Tibial nerve (tissue), 4 donors: ENCODE data around the gene SUSD4. TPM values are rescaled to one million over a fixed set of nuclear protein-coding genes. Genes with fewer than 3 reads are reported as not detected.

Experiments used
- DNase-seq, 2 donors: peaks; one replicate each; pipeline ENCODE4 v3.0.0-alpha.2; 2019; ENCODE audit warnings: low spot score in 2 of 2
- H3K27ac ChIP-seq, 4 donors: fragments of 200-600 bp; sonication (generic) in 3 of 4; one replicate each; pipeline ENCODE4 v1.5.1; 2017 to 2019; ENCODE audit warnings: mild to moderate bottlenecking in 1 of 4
- H3K27me3 ChIP-seq, 2 donors: fragments of 200-600 bp; sonication (generic) in 1 of 2; one replicate each; pipeline versions ENCODE4 v1.5.1 to v1.6.0; 2017 to 2019
- H3K36me3 ChIP-seq, 3 donors: fragments of 200-600 bp; sonication (generic); one replicate each; pipeline ENCODE4 v1.5.1; 2018 to 2019
- H3K4me1 ChIP-seq, 4 donors: fragments of 200-600 bp; sonication (generic) in 3 of 4; one replicate each; pipeline ENCODE4 v1.5.1; 2017 to 2019
- H3K4me3 ChIP-seq, 4 donors: fragments of 200-600 bp; sonication (generic) in 3 of 4; one replicate each; pipeline ENCODE4 v1.5.1; 2017 to 2019; ENCODE audit warnings: mild to moderate bottlenecking in 1 of 4, moderate library complexity in 1 of 4
- H3K9me3 ChIP-seq, 4 donors: fragments of 200-600 bp; sonication (generic) in 3 of 4; one replicate each; pipeline ENCODE4 v1.5.1; 2017 to 2019
- EP300 ChIP-seq, 2 donors: sonication (generic); formaldehyde crosslinking; IDR thresholded peaks; one replicate each; pipeline ENCODE4 v1.6.1; 2017; ENCODE audit warnings: antibody characterized with exemption in 2 of 2, mild to moderate bottlenecking in 1 of 2
- POLR2A ChIP-seq, 2 donors: fragments of 450-650 bp; IDR thresholded peaks; one replicate each; pipeline ENCODE4 v1.6.1; 2017; ENCODE audit warnings: antibody characterized with exemption in 2 of 2, mild to moderate bottlenecking in 2 of 2, moderate library complexity in 2 of 2
- WGBS, 2 donors: methylation state at CpG; one replicate each; pipeline ENCODE4 v1.1.5; 2018; 5-methylcytosine and 5-hydroxymethylcytosine counted together
- total RNA-seq, 4 donors: library from RNA; depleted of rRNA; stranded (reverse); fragments of >200 nt; gene quantifications; one replicate each; pipeline ENCODE4 v1.1.0, GENCODE V29; 2016
- TF ChIP-seq, protein P1 (sequence below), 5 experiments: fragments of 200-600 bp in 3 of 5; fragments of 450-650 bp in 2 of 5; sonication (generic) in 3 of 5; IDR thresholded peaks; one replicate each; pipeline ENCODE4 v1.5.1; 2016 to 2019; ENCODE audit warnings: antibody characterized with exemption in 5 of 5, mild to moderate bottlenecking in 3 of 5, moderate library complexity in 2 of 5

Gene SUSD4
- total RNA-seq, 4 donors from 2014 or later = not detected

DNA sequence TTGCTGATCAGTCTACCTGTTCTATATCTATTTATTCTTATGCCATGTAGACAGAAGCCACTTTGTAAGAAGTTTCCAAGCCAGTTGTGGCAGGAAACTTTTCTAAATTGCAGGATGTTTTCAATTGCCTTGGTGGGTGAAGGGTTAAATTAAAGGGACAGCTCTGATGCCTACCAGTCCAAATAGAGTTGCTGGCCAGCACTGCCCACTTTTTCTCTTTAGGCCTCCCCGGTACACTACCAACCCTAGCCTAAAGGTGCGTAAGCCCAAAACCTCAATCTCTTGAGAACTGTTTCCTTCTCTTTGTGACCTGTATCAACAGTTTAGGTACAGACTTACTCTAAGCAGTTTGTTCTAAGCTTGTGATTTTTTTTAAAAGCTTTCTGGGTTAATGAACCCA, 15.5 kb downstream of the SUSD4 start:
- TF ChIP-seq EP300 (IDR thresholded peaks at IDR 0.05) (no peak), POLR2A (IDR thresholded peaks at IDR 0.05) (no peak)
- TF ChIP-seq, protein P1, sequence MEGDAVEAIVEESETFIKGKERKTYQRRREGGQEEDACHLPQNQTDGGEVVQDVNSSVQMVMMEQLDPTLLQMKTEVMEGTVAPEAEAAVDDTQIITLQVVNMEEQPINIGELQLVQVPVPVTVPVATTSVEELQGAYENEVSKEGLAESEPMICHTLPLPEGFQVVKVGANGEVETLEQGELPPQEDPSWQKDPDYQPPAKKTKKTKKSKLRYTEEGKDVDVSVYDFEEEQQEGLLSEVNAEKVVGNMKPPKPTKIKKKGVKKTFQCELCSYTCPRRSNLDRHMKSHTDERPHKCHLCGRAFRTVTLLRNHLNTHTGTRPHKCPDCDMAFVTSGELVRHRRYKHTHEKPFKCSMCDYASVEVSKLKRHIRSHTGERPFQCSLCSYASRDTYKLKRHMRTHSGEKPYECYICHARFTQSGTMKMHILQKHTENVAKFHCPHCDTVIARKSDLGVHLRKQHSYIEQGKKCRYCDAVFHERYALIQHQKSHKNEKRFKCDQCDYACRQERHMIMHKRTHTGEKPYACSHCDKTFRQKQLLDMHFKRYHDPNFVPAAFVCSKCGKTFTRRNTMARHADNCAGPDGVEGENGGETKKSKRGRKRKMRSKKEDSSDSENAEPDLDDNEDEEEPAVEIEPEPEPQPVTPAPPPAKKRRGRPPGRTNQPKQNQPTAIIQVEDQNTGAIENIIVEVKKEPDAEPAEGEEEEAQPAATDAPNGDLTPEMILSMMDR (IDR thresholded peaks at IDR 0.05) = no peak
- Histone ChIP-seq H3K4me1 (peaks cover 0 to 14% (median 0%) of the 10 kb centered on the region in 4 donors), H3K4me3 (no peak overlapping the region), H3K27me3 (peaks cover 0 to 24% of the 10 kb centered on the region in 2 donors), H3K36me3 (no peaks in the 10 kb centered on the region), H3K9me3 (no peaks in the 10 kb centered on the region), H3K27ac (no peak overlapping the region)
- 68 to 72% methylated on average over 2 of the region's 2 CpGs for WGBS, 2 donors
- DNase-seq = no peak

DNA sequence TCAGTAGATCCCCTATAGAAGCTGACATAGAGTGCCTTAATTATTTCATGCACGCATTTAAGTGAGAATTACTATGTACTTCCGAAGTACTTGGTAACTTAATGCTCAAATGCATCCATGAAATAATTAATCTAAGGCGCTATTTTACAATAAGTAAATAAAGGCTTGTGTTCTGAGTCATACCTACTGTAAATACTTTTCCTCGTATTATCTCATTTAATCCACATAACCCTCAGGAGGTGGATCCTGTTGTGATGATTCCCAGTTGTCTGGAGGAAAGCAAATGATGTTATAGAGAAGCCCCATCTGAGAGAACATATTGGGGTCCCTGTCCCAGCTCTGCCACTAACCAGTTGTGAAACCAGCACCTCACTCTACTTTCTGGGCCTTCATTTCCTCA, 16.4 kb downstream of the SUSD4 start:
- Histone ChIP-seq H3K27me3 (peaks cover 0 to 15% of the 10 kb centered on the region in 2 donors), H3K36me3 (no peaks in the 10 kb centered on the region), H3K4me1 (peaks cover 0 to 14% (median 0%) of the 10 kb centered on the region in 4 donors), H3K4me3 (no peak overlapping the region), H3K9me3 (no peaks in the 10 kb centered on the region), H3K27ac (no peak overlapping the region)
- WGBS, 2 donors = 92 to 98% methylated on average over 4 of the region's 4 CpGs
- TF ChIP-seq EP300 (IDR thresholded peaks at IDR 0.05) = no peak
- no peak for TF ChIP-seq POLR2A (IDR thresholded peaks at IDR 0.05)
- TF ChIP-seq, protein P1 (IDR thresholded peaks at IDR 0.05) = no peak
- no peak for DNase-seq

DNA sequence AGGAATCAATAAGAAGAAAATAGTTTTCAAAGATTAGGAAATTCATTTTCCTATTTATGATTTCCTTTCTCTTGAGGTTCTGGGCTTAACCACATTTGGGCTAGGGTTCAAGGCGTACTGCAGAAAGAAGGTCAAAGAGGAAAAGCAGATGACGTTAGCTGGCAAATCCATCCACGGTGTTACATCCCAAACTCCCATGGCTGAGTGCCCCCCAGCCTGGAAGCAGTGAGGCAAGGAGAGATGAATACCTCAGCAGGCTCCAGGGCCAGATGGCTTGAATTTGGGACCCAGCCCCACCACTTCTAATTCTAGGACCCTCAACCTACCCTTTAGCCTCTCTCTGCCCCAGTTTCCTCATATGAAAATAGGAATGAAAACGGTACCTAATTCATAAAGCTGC, 17.7 kb downstream of the SUSD4 start:
- WGBS, 2 donors = 73 to 89% methylated on average over 4 of the region's 4 CpGs
- Histone ChIP-seq H3K4me3 (no peak overlapping the region), H3K9me3 (no peaks in the 10 kb centered on the region), H3K27me3 (peaks cover 0 to 4% of the 10 kb centered on the region in 2 donors), H3K27ac (no peak overlapping the region), H3K4me1 (peaks cover 0 to 14% (median 0%) of the 10 kb centered on the region in 4 donors), H3K36me3 (no peaks in the 10 kb centered on the region)
- TF ChIP-seq, protein P1 (IDR thresholded peaks at IDR 0.05) = no peak
- no peak for DNase-seq

DNA sequence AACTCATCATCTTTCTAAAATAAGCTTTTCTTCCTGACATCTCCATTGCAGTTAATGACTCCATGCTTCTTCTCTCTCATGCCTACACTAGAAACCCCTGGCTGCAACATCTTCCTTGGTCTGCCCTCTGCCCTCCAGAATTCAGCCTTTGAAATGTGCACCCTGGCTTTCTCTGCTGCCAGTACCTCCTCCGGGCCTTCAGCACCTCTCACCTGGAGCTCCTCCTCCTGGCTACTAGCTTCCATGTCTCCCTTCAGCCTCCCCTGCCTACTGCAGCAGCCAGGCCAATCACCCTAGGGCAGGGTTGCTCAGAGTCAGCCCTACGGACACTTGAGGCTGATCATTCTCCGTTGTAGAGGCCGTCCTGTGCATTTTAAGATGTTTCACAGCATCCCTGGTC, 18.3 kb downstream of the SUSD4 start:
- TF ChIP-seq POLR2A (IDR thresholded peaks at IDR 0.05) (no peak), EP300 (IDR thresholded peaks at IDR 0.05) (no peak)
- TF ChIP-seq, protein P1 (IDR thresholded peaks at IDR 0.05) = no peak
- DNase-seq = no peak
- WGBS, 2 donors = 83 to 89% methylated on average over 4 of the region's 4 CpGs
- H3K9me3 ChIP-seq = no peaks in the 10 kb centered on the region
- no peak overlapping the region for H3K27ac ChIP-seq
- H3K4me1 ChIP-seq = peaks cover 0 to 14% (median 0%) of the 10 kb centered on the region in 4 donors
- H3K4me3 ChIP-seq = no peak overlapping the region
- H3K36me3 ChIP-seq = no peaks in the 10 kb centered on the region
- H3K27me3 ChIP-seq = no peaks in the 10 kb centered on the region

DNA sequence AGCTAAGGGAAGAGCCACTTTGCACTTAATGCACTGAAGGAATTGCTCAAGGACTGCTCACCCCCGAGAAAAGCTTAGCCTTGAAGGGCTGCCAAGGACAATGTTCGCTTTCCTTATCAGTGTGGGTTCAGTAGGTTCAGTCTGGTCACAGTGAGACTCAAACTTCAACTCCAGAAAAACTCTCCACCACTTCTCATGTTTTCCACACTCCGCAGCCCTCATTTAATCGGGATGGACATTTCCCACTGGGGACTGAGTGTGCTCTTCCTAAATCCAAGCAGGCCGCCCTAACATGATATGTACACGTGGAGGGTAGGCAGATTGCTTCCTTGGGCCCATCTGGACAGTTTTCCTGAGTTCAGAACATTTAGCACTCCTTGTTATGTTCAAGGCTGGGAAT, 19.5 kb downstream of the SUSD4 start:
- WGBS, 2 donors = 50 to 63% methylated on average over 6 of the region's 6 CpGs
- peaks cover 0 to 14% (median 0%) of the 10 kb centered on the region in 4 donors for H3K4me1 ChIP-seq
- H3K36me3 ChIP-seq = no peaks in the 10 kb centered on the region
- DNase-seq = no peak
- no peak for TF ChIP-seq POLR2A (IDR thresholded peaks at IDR 0.05)
- TF ChIP-seq, protein P1 (IDR thresholded peaks at IDR 0.05) = no peak
- no peak for TF ChIP-seq EP300 (IDR thresholded peaks at IDR 0.05)
- no peak overlapping the region for H3K27ac ChIP-seq
- no peaks in the 10 kb centered on the region for H3K27me3 ChIP-seq
- no peak overlapping the region for H3K4me3 ChIP-seq
- H3K9me3 ChIP-seq = no peaks in the 10 kb centered on the region
